GM12875 (cell line): Measurements from ENCODE around the gene LMO1.

Experiments
- H3K4me3 ChIP-seq: one replicate; pipeline ENCODE4 v1.5.1; 2011; ENCODE audit warnings: low read depth, low read length, control low read depth
- CTCF ChIP-seq: IDR thresholded peaks from 2 replicates; pipeline ENCODE4 v1.5.1; 2011; ENCODE audit warnings: low read depth, mild to moderate bottlenecking, control low read depth, inconsistent platforms, low read length, moderate library complexity, borderline replicate concordance; ENCODE audit not compliant: insufficient read depth

Gene LMO1

DNA sequence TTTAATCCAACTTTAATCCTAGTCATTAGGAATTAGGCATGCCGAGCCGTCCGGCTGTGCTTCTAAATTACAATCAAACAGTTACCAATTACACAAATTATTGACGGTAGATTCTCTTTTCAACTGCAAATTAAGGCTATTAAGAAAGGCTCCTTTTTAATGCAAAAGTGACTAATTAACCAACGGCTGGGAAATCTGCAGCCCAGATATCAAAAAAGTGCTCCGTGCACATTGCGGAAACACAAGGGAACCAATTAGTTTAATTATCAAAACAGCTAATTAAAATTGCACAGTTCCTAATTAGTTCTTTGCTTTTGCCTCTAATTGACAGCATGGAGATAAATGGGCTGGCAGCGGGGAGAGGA is 19.4 kb upstream of the LMO1 start:
- H3K4me3 ChIP-seq = no peak overlapping the region
- TF ChIP-seq CTCF = no peak

DNA sequence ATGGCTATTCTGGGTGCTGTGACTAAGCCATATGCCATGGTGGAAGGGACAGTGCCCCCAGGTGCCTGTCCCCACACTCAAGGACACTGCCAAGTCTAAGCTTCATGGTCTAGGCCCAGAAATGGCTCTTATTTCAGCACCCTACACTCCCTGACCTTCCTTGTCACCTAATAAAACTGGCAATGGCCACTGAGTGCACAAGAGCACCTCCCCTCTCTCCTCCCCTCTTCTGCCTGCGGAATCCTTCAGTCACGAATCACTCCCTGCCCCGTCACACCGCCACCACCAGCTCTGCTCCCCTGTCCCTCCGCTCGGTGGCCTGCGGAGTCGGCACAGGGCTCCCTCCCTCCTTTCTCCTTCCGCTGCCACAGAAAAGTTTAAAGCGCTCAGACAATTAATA is 19.0 kb upstream of the LMO1 start:
- H3K4me3 ChIP-seq = no peak overlapping the region
- no peak for TF ChIP-seq CTCF

DNA sequence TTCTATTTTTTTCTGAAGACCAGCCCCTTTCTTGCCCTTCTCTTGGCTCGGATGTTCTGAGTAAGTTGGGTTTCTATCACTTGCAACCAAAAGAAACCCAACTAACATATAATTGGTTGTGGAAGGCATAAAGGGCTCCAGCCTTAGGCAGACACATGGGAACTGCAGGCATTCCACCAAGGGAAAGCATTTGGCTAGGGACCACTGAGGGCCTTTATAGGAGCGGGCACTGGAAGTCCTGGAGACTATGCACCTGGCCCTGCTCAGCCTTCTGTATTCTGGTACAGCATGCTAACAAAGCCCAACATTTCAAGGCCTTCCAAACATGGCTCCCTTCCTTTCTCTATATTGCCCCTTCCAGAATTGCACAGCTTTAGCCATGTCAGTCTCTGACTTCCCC is 17.6 kb upstream of the LMO1 start:
- no peak for TF ChIP-seq CTCF
- no peak overlapping the region for H3K4me3 ChIP-seq

GRCh38 chr11:8277691-8278090 is 14.0 kb upstream of the LMO1 start:
- H3K4me3 ChIP-seq = no peak overlapping the region
- no peak for TF ChIP-seq CTCF

DNA sequence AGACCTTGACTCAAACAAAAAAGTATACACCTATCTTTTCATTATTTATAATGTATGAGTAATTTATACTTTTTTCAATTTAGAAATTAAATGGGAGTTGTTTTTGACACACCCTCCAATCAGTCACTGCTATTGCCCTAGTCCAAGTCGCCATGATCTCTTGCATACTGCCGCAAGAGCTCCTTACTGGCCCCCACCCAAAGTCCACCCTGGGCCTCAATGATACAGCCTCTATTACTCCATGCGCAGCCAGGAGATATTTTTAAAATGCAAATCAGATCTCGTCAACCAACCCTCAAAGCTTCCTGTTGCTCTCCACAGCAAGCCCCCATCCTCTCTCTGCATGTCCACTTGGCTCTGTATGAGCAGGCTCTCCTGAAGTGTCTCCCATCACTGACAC is 12.8 kb upstream of the LMO1 start:
- H3K4me3 ChIP-seq = no peak overlapping the region
- TF ChIP-seq CTCF = no peak

DNA sequence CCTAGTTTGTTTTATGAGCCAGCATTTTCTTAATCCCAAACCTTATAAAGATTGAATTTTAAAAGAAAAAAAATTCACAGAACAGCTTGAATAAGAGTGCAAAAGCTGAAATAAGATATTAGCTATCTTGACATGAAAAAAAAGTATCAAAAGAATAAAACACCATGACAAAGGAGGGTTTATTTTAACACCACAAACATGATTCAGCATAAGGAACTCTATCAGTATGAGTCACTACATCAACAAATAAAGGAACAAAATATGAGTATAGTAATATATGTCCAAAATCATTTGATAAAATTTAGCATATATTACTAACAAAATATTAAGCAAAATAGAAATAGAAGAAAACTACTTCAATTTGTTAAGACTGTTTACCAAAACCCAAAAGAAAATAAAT is 9.6 kb upstream of the LMO1 start:
- no peak for TF ChIP-seq CTCF
- no peak overlapping the region for H3K4me3 ChIP-seq

DNA sequence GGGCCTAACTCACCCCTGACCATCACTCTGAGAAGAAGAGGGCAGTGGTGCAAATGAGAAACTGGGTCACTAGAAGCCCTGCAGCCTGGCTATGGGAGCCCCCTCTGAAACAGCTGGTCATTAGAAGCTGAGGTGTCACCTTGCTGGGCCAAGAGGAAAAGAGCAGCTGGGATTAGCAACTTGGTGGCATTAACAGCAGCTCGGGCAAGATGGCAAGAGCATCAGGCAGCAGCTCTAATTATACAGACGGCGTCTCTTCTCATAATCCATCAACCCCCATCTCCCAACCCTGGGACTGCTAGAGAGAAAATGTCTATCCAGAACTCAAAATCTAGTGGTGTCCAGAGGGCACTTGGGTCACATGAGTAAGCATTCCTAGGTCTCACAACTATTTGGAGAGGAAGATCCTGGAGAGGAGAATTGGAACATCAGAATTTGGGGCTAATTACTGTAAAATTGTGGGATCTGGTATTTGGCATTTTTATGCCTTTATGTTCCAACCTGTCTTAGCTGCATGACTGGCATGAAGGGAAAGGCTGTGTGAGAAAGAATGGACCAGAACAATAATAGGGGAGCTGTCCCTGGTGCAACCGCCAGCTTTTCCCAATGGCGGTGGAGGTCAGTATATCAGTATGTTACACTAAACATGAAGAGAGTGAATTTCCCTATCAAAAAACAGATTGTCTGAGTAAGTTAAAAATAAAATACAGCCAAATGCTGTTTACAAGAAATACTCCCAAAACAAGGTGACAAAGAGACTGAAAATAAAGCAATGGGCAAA is 7.6 kb upstream of the LMO1 start:
- no peak for TF ChIP-seq CTCF
- no peak overlapping the region for H3K4me3 ChIP-seq
